HG03442 (cell line): ENCODE results near the gene GNLY.
"Not testable (repeated sequence)": the region's sequence is repeated elsewhere in the genome, so short reads cannot be mapped to it uniquely, and the experiment has no call there.

ENCODE experiments used
- ATAC-seq: cut with Tn5 transposase; IDR thresholded peaks from one replicate; pipeline ENCODE4 v1.9.1; 2021; ENCODE audit warnings: mild to moderate bottlenecking, moderate library complexity; ENCODE audit not compliant: unreplicated experiment

The GNLY gene

DNA sequence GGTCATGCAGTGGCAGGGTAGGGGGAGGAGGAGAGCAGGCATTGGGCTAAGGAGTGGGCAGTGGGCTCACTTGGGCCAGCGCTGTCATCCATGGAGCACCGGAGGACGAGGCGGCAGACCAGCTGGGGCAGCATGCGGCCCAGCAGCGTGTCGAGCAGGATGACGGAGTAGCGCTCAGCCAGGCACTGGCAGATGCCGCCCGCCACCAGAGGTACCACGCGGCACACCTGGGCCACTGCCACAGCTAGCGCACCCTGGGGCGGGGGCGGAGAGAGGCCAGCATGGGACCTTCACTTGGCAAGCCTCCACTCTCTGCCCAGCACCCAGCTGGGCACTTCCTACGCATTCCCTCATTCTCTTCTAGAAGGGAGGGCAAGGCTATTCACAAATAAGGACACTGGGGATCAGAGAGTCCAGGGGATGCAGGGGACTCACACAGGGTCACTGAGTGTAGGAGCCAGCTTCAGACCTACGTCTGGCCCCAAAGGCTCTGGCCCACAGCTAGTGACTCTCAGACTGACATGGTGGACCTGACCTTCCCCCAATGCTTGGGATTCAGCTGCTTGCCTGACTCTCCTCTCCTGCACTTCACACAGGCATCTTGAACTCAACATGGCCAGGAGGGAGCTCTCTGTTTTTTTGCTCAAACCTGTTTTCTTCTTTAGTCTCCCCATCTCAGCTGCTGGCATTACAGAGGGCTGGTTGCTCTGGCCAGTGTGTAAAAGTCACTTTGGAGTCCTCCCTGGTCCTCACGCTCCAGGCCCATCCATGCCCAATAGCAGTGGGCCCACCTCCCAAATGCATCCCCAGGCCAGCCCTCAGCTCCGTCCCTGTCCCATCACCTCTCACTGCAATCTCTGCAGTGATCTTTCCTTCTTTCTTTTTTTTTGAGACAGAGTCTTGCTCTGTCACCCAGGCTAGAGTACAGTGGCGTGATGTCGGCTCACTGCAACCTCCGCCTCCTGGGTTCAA is 30.3 kb upstream of the GNLY start:
- ATAC-seq: no peak

DNA sequence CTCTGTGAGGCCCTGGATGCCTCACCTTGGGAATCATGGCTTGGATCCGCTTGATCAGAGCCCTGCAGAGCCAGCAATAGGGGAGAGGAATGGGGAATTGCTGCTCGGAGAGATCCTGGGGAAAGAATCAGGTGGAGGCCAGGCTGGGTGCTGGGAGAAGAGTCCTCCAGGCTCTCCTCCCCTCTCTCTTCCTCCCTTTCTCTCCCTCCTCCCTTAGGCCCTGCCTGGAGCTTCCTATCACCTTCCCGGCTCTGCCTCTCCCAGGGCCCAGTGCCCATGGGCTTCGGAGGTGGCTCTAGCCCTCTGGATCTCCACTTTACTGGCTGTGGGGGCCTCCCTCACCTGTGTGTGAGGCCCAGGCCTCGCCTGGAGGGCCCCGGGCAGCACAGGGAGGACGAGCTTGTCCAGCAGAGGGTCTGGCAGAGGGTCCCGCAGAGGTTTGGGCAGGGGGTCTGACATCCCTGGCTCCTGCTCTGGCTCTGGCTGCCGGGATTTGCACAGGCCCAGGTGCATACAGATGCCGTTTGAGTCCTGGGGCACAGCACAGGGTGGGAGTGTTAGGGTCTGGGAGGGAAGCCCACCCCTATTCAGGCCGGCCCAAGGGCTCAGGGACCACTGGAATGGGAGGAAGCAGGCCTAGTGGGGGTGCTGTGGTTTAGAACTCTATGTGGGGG is 28.8 kb upstream of the GNLY start:
- ATAC-seq: no peak

DNA sequence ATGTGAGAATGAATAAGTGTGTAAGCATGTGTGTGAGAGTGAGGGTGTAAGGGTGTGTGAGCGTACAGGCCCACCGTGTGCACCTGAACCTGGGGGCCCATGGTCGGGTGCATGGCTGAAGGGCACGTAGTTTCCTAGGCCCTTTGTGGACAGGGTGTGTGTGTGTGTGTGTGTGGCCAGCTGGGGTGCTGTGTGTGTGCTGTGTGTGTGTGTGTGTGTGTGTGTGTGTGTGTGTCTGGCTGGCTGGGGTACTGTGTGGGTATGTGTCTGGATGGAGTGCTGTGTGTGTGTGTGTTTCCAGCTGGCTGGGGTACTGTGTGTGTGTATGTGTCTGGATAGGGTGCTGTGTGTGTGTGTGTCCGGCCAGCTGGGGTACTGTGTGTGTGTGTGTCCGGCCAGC is 28.1 kb upstream of the GNLY start:
- no peak for ATAC-seq

DNA sequence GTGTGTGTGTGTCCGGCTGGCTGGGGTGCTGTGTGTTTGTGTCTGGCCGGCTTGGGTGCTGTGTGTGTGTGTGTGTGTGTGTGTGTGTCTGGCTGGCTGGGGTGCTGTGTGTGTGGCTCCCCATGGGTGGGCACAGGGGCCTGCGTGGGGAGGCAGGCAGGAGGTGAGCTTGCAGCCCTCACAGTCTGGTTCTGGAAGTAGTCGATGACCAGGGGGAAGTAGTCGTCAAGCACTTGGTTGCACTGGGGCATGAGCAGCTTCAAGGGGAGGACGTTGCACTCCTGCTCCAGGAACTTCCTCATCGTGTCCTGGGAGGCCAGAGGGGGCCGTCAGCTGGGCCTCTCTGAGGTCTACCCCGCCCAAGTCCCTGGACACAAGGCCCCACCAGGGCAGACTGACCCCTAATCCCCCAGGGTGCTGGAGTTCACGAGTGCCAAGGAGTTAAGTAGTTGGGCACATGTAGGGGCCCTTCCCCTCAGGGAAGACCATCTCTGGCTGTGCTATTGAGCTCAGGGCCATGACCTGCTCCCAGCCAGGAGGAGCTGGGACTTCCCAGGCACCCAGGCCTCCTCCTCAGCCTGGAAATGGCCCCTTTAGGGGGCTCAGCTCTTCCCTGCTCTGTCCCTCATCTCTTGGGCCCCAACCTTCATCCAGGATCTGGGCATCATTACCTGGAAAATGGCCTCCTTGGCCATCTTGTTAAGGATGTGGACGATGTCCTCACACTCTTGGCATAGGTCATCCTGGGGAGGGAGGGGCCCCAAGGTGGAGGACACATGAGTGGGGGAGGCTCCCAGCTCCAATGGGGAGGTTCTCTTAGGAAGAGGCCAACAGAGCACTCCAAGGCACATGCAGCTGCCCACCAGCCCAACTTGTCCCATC is 27.5 kb upstream of the GNLY start:
- no peak for ATAC-seq

DNA sequence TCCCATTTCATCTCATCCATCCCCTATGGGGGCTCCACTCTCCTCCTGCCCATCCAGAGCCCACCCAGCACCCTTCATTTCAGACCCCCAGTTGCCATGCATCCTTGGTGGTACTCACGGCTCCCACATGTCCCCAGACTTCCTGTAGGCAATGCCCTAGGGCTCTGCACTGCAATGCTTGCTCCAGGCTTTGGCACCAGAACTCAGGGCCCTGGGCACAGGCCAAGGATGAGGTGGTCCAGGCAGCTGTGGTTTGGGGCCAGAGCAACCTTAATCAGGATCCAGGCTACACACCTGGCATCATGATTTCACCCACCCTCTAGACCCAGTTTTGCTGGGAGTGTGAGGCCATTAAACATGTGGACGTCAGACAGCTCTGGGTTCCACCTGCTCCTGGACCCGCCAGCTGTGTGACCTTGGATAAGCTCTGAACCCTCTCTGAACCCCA is 26.6 kb upstream of the GNLY start:
- no peak for ATAC-seq

DNA sequence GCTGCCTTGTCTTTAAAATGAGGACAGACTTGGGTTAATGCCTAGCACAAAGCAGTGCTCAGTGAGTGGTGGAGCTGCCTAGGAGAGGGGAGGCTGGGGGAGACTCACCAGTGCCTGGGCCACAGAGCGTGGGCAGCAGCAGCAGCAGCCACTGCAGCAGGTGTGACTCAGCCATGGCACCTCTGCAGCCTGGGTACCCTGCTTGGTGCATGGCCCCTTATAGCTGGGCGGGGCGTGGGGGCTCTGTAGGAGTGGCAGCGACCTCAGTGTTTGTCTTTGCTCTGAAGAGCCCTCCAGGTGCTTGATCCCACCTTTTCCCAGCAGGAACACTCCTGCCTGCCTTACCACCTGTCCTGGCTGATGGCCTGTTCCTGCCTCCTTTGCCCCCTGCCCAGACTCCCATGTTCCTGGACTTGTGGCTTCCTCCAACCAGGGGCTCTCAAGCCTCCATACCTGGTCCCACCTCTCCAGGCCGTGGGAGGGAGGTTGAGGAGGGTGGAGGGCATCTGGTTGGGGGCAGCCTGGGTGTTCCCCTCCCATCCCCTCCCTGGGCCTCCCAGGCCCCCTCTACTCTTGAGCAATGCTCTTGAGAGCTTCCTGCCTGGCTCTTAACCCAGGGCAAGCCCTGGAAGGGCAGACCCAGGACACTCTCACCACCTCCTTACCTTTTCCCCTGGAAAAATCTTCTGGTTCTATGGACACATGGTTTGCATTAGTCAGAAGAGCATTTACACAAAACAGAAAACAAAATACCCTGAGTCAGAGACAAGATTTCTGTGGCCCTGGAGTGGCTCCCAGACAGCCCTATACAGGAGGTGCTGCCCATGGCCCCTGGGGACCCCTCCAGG is 25.9 kb upstream of the GNLY start, which contains the start of gene SFTPB:
TSS of gene SFTPB (minus strand) at position 191 of the 848 bp plus-strand sequence. CDS start at position 175, 16 bp downstream.
- no peak for ATAC-seq

DNA sequence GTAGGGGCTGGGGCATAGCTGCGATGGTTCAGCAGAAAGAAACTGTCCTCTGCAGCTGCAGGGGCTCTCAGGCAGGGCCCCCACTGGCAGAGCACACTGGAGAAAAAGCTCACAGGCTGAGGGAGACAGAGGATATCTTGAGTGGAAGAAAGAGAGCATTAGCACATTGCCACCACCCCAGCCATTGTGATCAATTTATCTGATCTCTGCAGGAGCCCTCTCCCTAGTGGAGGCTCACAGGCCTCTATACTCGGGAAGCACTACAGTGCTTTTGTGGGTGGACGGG is 25.4 kb upstream of the GNLY start:
- no peak for ATAC-seq

DNA sequence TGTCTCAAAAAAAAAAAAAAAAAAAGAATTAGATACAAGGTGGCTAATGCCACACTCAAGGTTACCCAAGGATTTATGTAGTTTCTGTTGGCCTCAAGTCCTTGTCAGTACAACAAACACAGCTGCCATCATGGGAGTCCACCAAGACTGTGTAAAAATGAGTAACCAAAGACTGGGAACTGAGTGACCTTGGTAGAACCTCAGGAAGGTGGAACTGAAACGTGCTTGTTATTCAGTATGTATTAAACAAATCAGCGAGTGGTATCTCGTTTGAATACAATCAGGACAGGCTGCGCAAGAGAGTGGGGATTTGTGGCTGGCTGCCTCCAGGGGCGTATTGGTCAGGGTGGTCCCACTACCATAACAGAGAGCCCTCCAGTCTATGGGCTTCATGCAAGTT is 24.6 kb upstream of the GNLY start:
- peak; percentile 73 for ATAC-seq

DNA sequence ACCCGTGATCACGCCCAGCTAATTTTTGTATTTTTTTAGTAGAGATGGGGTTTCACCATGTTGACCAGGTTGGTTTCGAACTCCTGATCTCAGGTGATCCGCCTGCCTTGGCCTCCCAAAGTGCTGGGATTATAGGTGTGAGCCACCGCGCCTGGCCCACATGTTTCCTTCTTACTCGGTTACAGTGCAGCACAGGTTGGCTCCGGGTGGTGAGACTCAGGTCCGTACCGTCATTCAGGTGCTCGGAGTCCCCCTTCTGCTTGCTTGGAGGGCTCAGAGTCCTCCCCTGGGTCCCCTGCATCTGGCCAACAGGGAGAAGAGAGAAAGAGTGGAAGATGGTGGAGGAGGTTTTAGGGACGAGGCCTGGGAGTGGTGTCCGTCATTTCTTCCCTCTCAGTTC is 23.7 kb upstream of the GNLY start:
- not testable (repeated sequence) for ATAC-seq

DNA sequence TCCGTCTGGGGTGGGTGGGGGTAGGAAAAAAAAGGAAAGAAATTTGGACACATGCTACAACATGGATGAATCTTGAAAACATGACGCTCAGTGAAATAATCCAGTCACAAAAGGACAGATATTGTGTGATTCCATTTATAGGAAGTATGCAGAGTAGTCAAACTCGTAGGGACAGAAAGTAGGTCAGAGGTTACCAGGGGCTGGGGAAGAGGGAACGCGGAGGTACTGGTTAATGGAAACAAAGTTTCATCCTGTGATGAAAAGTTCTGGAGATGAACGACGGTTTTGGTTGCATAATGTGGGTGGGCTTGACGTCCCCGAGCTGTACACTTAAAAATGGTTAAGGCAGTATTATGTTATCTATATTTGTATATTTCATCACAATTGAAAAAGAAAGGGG is 21.7 kb upstream of the GNLY start:
- ATAC-seq: no peak

DNA sequence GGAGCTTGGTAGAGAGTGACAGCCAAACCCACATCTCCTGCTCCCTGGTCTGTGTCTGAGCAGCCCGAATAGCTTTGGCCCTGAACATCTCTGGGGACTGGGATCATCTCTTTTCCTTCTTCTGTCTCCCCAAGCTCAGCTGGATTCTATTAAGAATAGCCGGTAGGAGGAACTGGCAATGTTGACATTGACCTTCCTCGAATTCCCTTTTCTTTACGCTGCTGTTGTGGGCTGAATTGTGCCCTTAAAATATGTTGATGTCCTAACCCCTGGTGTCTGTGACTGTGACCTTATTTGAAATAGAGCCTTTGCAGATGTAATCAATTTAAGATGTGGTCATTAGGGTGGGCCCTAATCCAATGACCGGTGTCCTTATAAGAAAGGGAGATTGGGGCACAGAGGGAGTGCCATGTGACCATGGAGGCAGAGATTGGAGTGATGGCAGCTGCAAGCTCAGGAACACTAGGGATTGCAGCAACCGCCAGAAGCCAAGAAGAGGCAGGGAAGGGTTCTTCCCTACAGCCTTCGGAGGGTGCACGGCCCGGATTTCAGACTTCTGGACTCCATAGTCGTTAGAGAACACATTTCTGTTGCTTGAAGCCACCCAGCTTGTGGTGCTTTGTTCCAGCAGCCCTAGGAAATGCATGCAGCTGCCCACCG is 20.3 kb upstream of the GNLY start:
- ATAC-seq: no peak

DNA sequence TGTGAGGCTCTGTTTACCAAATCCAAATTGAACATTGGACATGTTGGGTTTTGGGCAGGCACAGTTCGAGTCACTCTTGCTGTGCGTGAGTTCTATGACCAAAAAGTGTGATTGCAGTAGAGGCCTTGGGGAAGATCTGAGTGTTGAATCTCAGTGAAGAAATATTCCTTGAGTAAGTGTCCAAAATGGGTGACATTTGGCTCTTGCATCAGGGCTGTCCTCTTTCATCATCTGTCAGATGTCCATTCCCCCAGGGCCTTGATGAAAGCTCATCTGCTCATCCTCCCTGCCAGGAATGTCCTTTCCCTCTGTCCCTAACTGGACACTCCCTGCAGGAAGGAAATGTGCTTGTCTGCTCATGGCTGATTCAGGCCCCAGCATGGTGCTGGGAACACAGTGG is 19.7 kb upstream of the GNLY start:
- no peak for ATAC-seq

DNA sequence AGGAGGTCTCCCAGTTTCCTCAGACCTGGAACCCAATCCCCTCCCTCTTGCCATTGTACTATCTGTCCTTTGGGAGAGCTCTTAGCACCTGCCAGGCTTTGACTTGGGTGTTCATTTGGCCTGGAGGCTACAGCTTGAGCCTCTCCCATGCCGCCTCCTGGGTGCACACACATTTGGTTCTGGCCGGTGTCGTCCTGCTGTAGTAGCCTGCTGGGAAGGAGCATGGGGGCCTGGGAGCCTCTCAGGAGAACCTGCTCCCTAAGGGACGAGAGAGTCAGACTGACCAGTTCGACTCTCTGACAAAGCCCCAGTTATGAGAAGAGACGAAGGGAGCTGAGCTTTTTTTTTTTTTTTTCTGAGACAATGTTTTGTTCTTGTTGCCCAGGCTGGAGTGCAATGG is 18.7 kb upstream of the GNLY start:
- no peak for ATAC-seq

DNA sequence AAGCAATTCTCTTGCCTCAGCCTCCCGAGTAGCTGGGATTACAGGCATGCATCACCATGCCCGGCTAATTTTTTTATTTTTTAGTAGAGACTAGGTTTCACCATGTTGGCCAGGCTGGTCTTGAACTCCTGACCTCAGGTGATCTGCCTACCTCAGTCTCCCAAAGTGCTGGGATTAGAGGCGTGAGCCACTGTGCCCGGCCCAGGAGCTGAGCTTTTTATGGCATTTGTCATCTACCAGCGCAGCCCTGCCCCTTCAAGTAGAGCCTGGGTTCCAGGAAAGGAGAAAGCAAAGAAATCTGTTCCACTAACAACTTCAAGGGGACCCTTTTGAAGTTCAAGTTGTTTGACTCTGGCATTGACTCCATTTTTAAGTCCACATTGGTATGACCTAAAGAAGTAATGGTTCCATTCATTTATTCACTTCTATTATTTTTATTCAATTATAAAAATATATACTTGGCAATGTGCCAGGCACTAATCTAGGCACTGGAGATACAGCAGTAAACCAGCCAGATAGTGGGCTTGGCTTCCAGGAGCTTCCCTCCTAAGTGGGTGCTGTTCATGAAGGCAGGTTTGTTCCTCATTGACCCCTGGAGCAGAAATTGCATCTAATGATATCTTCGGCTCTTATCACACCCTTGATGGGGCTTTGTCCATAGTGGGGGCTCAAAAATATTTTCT is 18.2 kb upstream of the GNLY start:
- no peak for ATAC-seq

DNA sequence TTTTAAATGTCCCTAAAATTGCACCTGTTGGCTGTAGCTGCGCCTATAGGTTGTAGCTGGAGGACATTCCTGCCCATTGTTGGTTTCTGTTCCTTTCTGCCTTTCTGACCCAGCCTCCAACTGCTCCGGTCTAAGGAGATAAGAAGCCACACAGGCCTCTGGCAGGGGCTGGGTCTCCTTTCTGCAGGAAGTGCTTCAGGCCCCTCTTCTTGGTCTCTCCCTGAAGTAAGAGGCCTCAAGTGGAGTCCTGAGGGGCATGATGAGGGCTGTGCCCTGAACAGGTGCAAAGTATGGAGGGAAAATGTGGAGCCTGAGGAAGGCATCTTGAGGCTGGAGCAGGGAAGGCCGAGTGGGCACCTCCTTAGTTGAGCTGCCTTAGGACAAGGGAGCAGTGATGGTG is 15.8 kb upstream of the GNLY start:
- no peak for ATAC-seq

DNA sequence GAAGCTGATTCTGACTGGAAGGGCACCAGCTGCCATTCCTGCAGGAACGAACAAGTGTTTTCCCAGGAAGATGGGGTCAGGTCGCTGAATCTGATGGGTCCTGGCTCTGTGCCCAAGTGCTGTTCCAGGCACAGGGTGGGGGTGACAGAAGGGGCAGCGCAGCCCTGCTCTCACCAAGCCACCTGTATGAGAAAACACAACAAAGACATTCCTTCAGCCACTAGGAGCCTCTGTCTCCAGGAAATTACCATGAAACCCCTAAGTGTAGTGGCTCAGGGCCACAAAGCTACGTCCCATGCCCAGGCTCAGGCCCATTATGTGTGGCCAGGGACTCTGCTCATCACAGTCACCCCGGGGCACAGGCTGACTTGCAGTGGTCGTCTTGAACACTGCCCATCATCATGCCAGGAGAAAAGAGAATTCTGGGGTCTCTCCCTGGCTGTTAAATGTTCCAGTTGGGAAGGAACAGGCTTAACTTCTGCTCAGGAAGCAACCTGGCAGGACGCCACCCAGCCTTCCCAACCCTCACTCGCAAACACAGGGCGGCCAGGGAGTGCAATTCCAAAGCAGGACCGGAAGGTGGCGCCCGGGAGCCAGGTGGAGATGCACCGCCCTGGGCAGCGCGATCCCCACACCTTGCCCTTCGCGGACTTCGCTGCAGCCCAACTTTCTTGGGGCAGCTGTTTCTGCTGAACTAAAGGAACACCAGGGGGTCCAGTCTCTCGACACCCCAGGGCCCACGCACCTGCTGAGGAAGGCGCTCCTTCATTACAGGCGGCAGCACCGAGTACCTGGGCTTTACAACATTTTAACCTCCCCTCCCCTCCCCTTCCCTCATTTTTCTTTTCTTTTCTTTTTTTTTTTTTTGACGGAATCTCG is 15.1 kb upstream of the GNLY start:
- peak; percentile 83 for ATAC-seq

DNA sequence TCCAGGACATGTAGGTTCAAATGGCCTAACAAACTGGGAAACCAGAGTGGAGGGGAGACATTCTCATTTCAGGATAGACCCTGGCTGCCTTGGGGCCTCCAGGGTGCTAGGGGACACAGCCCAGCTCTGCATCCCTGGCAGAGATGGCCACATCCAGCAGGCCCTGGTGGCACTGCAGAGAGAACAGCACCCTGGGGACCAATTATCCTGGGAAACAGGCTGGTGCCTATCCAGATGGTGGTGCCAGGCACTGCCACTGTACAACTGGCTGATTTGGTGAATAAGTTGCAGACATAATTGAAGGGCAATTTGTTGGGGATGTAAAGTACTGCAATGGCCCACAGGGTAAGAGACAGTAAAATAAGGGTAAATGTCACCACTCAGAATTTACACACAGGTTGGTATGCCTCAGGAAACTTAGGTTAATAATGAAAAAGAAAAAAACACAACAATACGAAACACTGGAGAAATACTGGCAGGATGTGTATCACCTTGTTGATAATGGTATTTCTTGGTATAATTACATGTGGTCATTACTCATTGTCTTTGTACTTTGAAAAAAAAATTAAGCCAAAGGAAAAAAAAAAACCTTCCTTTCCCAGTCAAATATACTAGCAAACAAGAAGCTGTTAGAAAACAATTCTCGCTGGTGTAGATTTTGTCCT is 13.3 kb upstream of the GNLY start:
- ATAC-seq: no peak

DNA sequence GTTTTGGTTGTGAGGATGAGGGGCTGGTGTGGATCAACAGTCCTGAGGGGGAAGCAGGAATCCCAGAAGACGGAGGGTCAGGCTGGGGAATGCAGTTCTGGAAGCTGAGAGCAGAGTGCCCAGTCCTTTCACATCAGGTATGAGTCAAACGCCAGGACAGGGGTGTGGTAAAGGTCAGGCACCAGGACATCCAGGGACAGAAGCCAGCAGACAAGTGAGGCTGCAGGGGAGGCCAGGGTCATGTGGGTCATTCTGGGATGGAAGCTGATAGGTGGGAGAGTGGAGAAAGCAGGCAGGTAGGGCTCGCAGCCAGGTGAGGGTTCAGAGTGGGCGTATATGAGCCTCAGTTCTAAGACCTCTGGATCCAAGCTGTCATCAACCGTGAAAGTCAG is 12.8 kb upstream of the GNLY start:
- ATAC-seq: no peak
